Sciatic nerve (tissue), 2 donors: Measurements from ENCODE around the gene NADK. TPM values are rescaled to one million over a fixed set of nuclear protein-coding genes. Genes with fewer than 3 reads are reported as not detected.
"Not testable (repeated sequence)": the region's sequence is repeated elsewhere in the genome, so short reads cannot be mapped to it uniquely, and the experiment has no call there.

Experiments
- ATAC-seq: fragments of 200-7000 bp; cut with Tn5 transposase; one replicate; pipeline ENCODE4 v1.9.1; 2020; ENCODE audit warnings: mild to moderate bottlenecking, moderate library complexity
- DNase-seq: peaks from one replicate; pipeline ENCODE4 v3.0.0-alpha.2; 2020; ENCODE audit warnings: low spot score
- intact Hi-C: fragments of 100-400 bp; cut with DNase I; formaldehyde crosslinking; loops from one replicate; pipeline ENCODE4 v1.14.2; 2022
- total RNA-seq: library from RNA; stranded (reverse); fragmentation: NEBNext Ultra II Directional; extraction: Animal tissue kit (Norgen Biotek cat#: 25700); gene quantifications from one replicate; pipeline ENCODE4 v1.2.1, GENCODE V29; 2021
- donor health status: DM: no; HTN: no; CAD: no.
- donor health status: DM: no; HTN: no; CAD: no.

NADK gene
- total RNA-seq, 1 donor from 2014 or later: 77.3 TPM

GRCh38 chr1:1755426-1755825, 22.8 kb downstream of the NADK start:
- intact Hi-C loops: no loop called here
- ATAC-seq (no peak), DNase-seq (no peak)

- DNase-seq (no peak), ATAC-seq (no peak)
- intact Hi-C loops: no loop called here
Observed at GRCh38 chr1:1754051-1754815, 24.0 kb downstream of the NADK start.

- ATAC-seq (no peak), DNase-seq (no peak)
- intact Hi-C loops: no loop called here
Observed at GRCh38 chr1:1753607-1754005, 24.7 kb downstream of the NADK start.

GRCh38 chr1:1752636-1753606, 25.3 kb downstream of the NADK start:
- ATAC-seq: peak; percentile 19
- intact Hi-C loops: no loop called here
- DNase-seq: no peak

- intact Hi-C loops: no loop called here
- DNase-seq (no peak), ATAC-seq (no peak)
Observed at GRCh38 chr1:1752190-1752589, 26.1 kb downstream of the NADK start.

- DNase-seq, intact Hi-C loops, ATAC-seq: not testable (repeated sequence)
Observed at GRCh38 chr1:1749941-1750340, 28.3 kb downstream of the NADK start.

GRCh38 chr1:1748686-1749321, 29.5 kb downstream of the NADK start:
- intact Hi-C loops: no loop called here
- DNase-seq (no peak), ATAC-seq (no peak)

GRCh38 chr1:1746566-1746909, 31.7 kb downstream of the NADK start:
- DNase-seq, intact Hi-C loops: not testable (repeated sequence)
- peak; percentile 97 for ATAC-seq

GRCh38 chr1:1745651-1746565, 32.4 kb downstream of the NADK start:
- intact Hi-C loops: not testable (repeated sequence)
- peak; percentile 94 for ATAC-seq
- peak; percentile 86 for DNase-seq

- ATAC-seq, intact Hi-C loops, DNase-seq: not testable (repeated sequence)
Observed at GRCh38 chr1:1742529-1742928, 35.7 kb downstream of the NADK start.

- ATAC-seq, intact Hi-C loops, DNase-seq: not testable (repeated sequence)
Observed at GRCh38 chr1:1741013-1741412, 37.3 kb downstream of the NADK start.

- DNase-seq, intact Hi-C loops, ATAC-seq: not testable (repeated sequence)
Observed at GRCh38 chr1:1738799-1739337, 39.4 kb downstream of the NADK start.

GRCh38 chr1:1737675-1738590, 40.3 kb downstream of the NADK start:
- DNase-seq, intact Hi-C loops, ATAC-seq: not testable (repeated sequence)

- DNase-seq (no peak), ATAC-seq (no peak)
- intact Hi-C loops: no loop called here
Observed at GRCh38 chr1:1732381-1732780, 45.9 kb downstream of the NADK start.

GRCh38 chr1:1730870-1731269, 47.4 kb downstream of the NADK start:
- ATAC-seq: no peak
- intact Hi-C loops: no loop called here
- no peak for DNase-seq

- intact Hi-C loops, ATAC-seq, DNase-seq: not testable (repeated sequence)
Observed at GRCh38 chr1:1730230-1730629, 48.0 kb downstream of the NADK start.
